K562 (cell line): ENCODE measurements around the gene CXorf65.

Source experiments
- CHD1 ChIP-seq: fragments of 200-600 bp; sonication (generic); IDR thresholded peaks from one replicate; pipeline ENCODE4 v1.6.1; 2012; ENCODE audit warnings: mild to moderate bottlenecking, moderate library complexity, low read length, inconsistent platforms
- FOXJ3 ChIP-seq: sonication (generic); formaldehyde crosslinking; IDR thresholded peaks from 2 replicates; pipeline ENCODE4 v1.4.0; 2020; ENCODE audit warnings: mild to moderate bottlenecking, missing genetic modification reagents
- KDM4B ChIP-seq, 2 experiments: fragments of 450-650 bp in 1 of 2; sonication (generic) in 1 of 2; IDR thresholded peaks; 2 replicates each; pipeline ENCODE4 v1.6.1; 2016 to 2017; ENCODE audit warnings: borderline replicate concordance in 2 of 2, antibody characterized with exemption in 1 of 2, low read depth in 1 of 2, mild to moderate bottlenecking in 1 of 2
- MEF2A ChIP-seq: IDR thresholded peaks from 2 replicates; pipeline ENCODE4 v1.6.1; 2011; ENCODE audit warnings: low read depth, mild to moderate bottlenecking, low read length, moderate library complexity; ENCODE audit not compliant: control insufficient read depth
- SMAD1 ChIP-seq: fragments of 150-350 bp; IDR thresholded peaks from 2 replicates; pipeline ENCODE4 v1.6.1; 2014; ENCODE audit warnings: low read length, low read depth; ENCODE audit not compliant: partially characterized antibody

GRCh38 chrX:71095033-71095432 lies 11.5 kb downstream of the CXorf65 start:
- TF ChIP-seq FOXJ3 (CRISPR knock-in tag) (no peak), MEF2A (no peak), CHD1 (no peak), SMAD1 (no peak), KDM4B (IDR thresholded peaks at IDR 0.05; ENCODE audit: borderline replicate concordance in 2 of 2, low read depth in 1 of 2) (no peak)
